Loucy (cell line): Measurements from ENCODE around the gene ZBED1.
"Not testable (repeated sequence)": the region's sequence is repeated elsewhere in the genome, so short reads cannot be mapped to it uniquely, and the experiment has no call there.

Experiments
- H2AFZ ChIP-seq: fragments of 200-600 bp; sonication (generic); 2 replicates; pipeline ENCODE4 v1.6.0; 2016; ENCODE audit warnings: antibody characterized with exemption, mild to moderate bottlenecking, low read length, moderate library complexity
- H3F3A ChIP-seq: fragments of 200-600 bp; 2 replicates; pipeline ENCODE4 v1.6.0; 2016; ENCODE audit warnings: antibody characterized with exemption, low read depth, mild to moderate bottlenecking
- H3K27me3 ChIP-seq: fragments of 200-600 bp; sonication (generic); 2 replicates; pipeline ENCODE4 v1.6.1; 2014; ENCODE audit warnings: low read length, mild to moderate bottlenecking; ENCODE audit not compliant: insufficient read depth, poor library complexity, severe bottlenecking
- H3K36me3 ChIP-seq: fragments of 200-600 bp; sonication (generic); 2 replicates; pipeline ENCODE4 v1.6.1; 2016; ENCODE audit warnings: low read length; ENCODE audit not compliant: insufficient read depth
- H3K4me1 ChIP-seq: fragments of 200-600 bp; sonication (generic); 2 replicates; pipeline ENCODE4 v1.5.1; 2014; ENCODE audit warnings: low read length, mild to moderate bottlenecking; ENCODE audit not compliant: insufficient read depth, poor library complexity, severe bottlenecking
- H3K4me2 ChIP-seq: fragments of 200-600 bp; sonication (generic); 2 replicates; pipeline ENCODE4 v1.6.0; 2014; ENCODE audit warnings: antibody characterized with exemption, low read length, low read depth, mild to moderate bottlenecking; ENCODE audit not compliant: poor library complexity, severe bottlenecking
- H3K4me3 ChIP-seq: fragments of 200-600 bp; sonication (generic); 2 replicates; pipeline ENCODE4 v1.5.1; 2014; ENCODE audit warnings: low read length, mild to moderate bottlenecking, mixed read lengths; ENCODE audit not compliant: poor library complexity, severe bottlenecking
- H3K79me2 ChIP-seq: fragments of 200-600 bp; sonication (generic); 2 replicates; pipeline ENCODE4 v1.6.1; 2014; ENCODE audit warnings: low read length; ENCODE audit not compliant: insufficient read depth
- H3K9ac ChIP-seq: fragments of 200-600 bp; sonication (generic); 2 replicates; pipeline ENCODE4 v1.6.0; 2014; ENCODE audit warnings: mild to moderate bottlenecking, low read depth, low read length, moderate library complexity; ENCODE audit not compliant: poor library complexity, severe bottlenecking
- H3K9me2 ChIP-seq: fragments of 200-600 bp; sonication (generic); replicated peaks from 2 replicates; pipeline ENCODE4 v1.6.1; 2016; ENCODE audit warnings: low read depth, low read length, mixed read lengths
- H3K9me3 ChIP-seq: fragments of 200-600 bp; sonication (generic); 2 replicates; pipeline ENCODE4 v1.6.1; 2014; ENCODE audit warnings: mild to moderate bottlenecking, antibody characterized with exemption, low read length, low read depth; ENCODE audit not compliant: insufficient read depth
- H4K20me1 ChIP-seq: fragments of 200-600 bp; sonication (generic); 2 replicates; pipeline ENCODE4 v1.6.0; 2014; ENCODE audit warnings: antibody characterized with exemption, low read length, mild to moderate bottlenecking; ENCODE audit not compliant: insufficient read depth, poor library complexity, severe bottlenecking
- CTCF ChIP-seq: fragments of 200-600 bp; sonication (generic); conservative IDR thresholded peaks from 2 replicates; pipeline ENCODE4 v1.5.1; 2014; ENCODE audit warnings: mild to moderate bottlenecking, antibody characterized with exemption, low read length
- EZH2phosphoT487 ChIP-seq: fragments of 200-600 bp; IDR thresholded peaks from 2 replicates; pipeline ENCODE4 v1.6.1; 2018; ENCODE audit warnings: antibody characterized with exemption, mild to moderate bottlenecking, moderate library complexity, borderline replicate concordance

The ZBED1 gene

GRCh38 chrX:2458309-2458708 lies 42.5 kb downstream of the ZBED1 start:
- H3K4me3 ChIP-seq: no peak overlapping the region
- TF ChIP-seq CTCF (no peak), EZH2phosphoT487 (no peak)
- H3K9me3 ChIP-seq: no peaks in the 10 kb centered on the region
- no peaks in the 10 kb centered on the region for H3K79me2 ChIP-seq
- H2AFZ ChIP-seq: no peak overlapping the region
- H3K4me1 ChIP-seq: no peaks in the 10 kb centered on the region
- no peaks in the 10 kb centered on the region for H3K27me3 ChIP-seq
- H3K4me2 ChIP-seq: no peak overlapping the region
- no peaks in the 10 kb centered on the region for H3K9me2 ChIP-seq
- H3K36me3 ChIP-seq: no peaks in the 10 kb centered on the region
- H3K9ac ChIP-seq: no peak overlapping the region
- no peaks in the 10 kb centered on the region for H3F3A ChIP-seq
- H4K20me1 ChIP-seq: no peaks in the 10 kb centered on the region

GRCh38 chrX:2457289-2458133 lies 43.3 kb downstream of the ZBED1 start:
- no peaks in the 10 kb centered on the region for H3K4me1 ChIP-seq
- no peak overlapping the region for H3K4me2 ChIP-seq
- no peak overlapping the region for H3K4me3 ChIP-seq
- H3K9me2 ChIP-seq: no peaks in the 10 kb centered on the region
- H3K9me3 ChIP-seq: no peaks in the 10 kb centered on the region
- H3K36me3 ChIP-seq: no peaks in the 10 kb centered on the region
- H4K20me1 ChIP-seq: no peaks in the 10 kb centered on the region
- H3K79me2 ChIP-seq: no peaks in the 10 kb centered on the region
- H2AFZ ChIP-seq: no peak overlapping the region
- no peaks in the 10 kb centered on the region for H3K27me3 ChIP-seq
- H3F3A ChIP-seq: no peaks in the 10 kb centered on the region
- TF ChIP-seq CTCF (no peak), EZH2phosphoT487 (no peak)
- no peak overlapping the region for H3K9ac ChIP-seq

- H3K4me3 ChIP-seq, H2AFZ ChIP-seq, H3F3A ChIP-seq, H3K36me3 ChIP-seq, H3K4me2 ChIP-seq, H3K27me3 ChIP-seq, H3K79me2 ChIP-seq, H3K9me3 ChIP-seq, H3K4me1 ChIP-seq, H3K9me2 ChIP-seq, H4K20me1 ChIP-seq, H3K9ac ChIP-seq: not testable (repeated sequence)
Measured at GRCh38 chrX:2456091-2456490, 44.7 kb downstream of the ZBED1 start.

GRCh38 chrX:2454620-2455019 lies 46.2 kb downstream of the ZBED1 start:
- not testable (repeated sequence) for H3K4me1 ChIP-seq, H3K36me3 ChIP-seq, H3K9ac ChIP-seq, H2AFZ ChIP-seq, H3K79me2 ChIP-seq, H3K4me2 ChIP-seq, H3K4me3 ChIP-seq, H4K20me1 ChIP-seq, H3K27me3 ChIP-seq, H3K9me2 ChIP-seq, H3F3A ChIP-seq, H3K9me3 ChIP-seq
